HG03520 (cell line): ENCODE results near the gene KIAA1328.

Experiments used
- ATAC-seq: cut with Tn5 transposase; IDR thresholded peaks from one replicate; pipeline ENCODE4 v1.9.1; 2021; ENCODE audit warnings: mild to moderate bottlenecking, moderate library complexity; ENCODE audit not compliant: unreplicated experiment

Gene KIAA1328

GRCh38 chr18:37188016-37188791, 359.3 kb downstream of the KIAA1328 start:
- no peak for ATAC-seq

- ATAC-seq, result no peak
Observed at GRCh38 chr18:37199741-37200140, 370.8 kb downstream of the KIAA1328 start.

GRCh38 chr18:37207343-37207742, 378.4 kb downstream of the KIAA1328 start:
- no peak for ATAC-seq

GRCh38 chr18:37210781-37211180, 381.9 kb downstream of the KIAA1328 start:
- ATAC-seq, result no peak

GRCh38 chr18:37218022-37218590, 389.2 kb downstream of the KIAA1328 start:
- no peak for ATAC-seq

GRCh38 chr18:37219257-37219656, 390.3 kb downstream of the KIAA1328 start:
- ATAC-seq, result no peak

GRCh38 chr18:37222354-37222998, 393.5 kb downstream of the KIAA1328 start:
- no peak for ATAC-seq

GRCh38 chr18:37222999-37223378, 394.1 kb downstream of the KIAA1328 start:
- no peak for ATAC-seq

GRCh38 chr18:37225279-37225678, 396.4 kb downstream of the KIAA1328 start:
- no peak for ATAC-seq

GRCh38 chr18:37230768-37231167, 401.8 kb downstream of the KIAA1328 start:
- no peak for ATAC-seq

- ATAC-seq, result no peak
Observed at GRCh38 chr18:37231251-37231650, 402.3 kb downstream of the KIAA1328 start.

- ATAC-seq, result no peak
Observed at GRCh38 chr18:37235583-37235982, 406.7 kb downstream of the KIAA1328 start.

GRCh38 chr18:37238282-37239108, 409.6 kb downstream of the KIAA1328 start:
- ATAC-seq, result no peak

- no peak for ATAC-seq
Observed at GRCh38 chr18:37242091-37242490, 413.2 kb downstream of the KIAA1328 start.

GRCh38 chr18:37242826-37243560, 414.1 kb downstream of the KIAA1328 start:
- no peak for ATAC-seq

GRCh38 chr18:37243741-37244140, 414.8 kb downstream of the KIAA1328 start:
- no peak for ATAC-seq

GRCh38 chr18:37244618-37245017, 415.7 kb downstream of the KIAA1328 start:
- no peak for ATAC-seq

- ATAC-seq, result no peak
Observed at GRCh38 chr18:37246779-37247340, 417.9 kb downstream of the KIAA1328 start.

GRCh38 chr18:37247497-37248161, 418.7 kb downstream of the KIAA1328 start:
- ATAC-seq, result no peak

- no peak for ATAC-seq
Observed at GRCh38 chr18:37248281-37248680, 419.4 kb downstream of the KIAA1328 start.
